Hindlimb muscle (tissue), 1 donor: ENCODE data around the gene TOR3A. TPM values are rescaled to one million over a fixed set of nuclear protein-coding genes. Genes with fewer than 3 reads are reported as not detected.

ENCODE experiments used
- polyA plus RNA-seq: library from polyadenylated mRNA; unstranded; fragments of 120-200 nt; gene quantifications from one replicate; pipeline ENCODE4 v1.2.1, GENCODE V29; 2013; ENCODE audit not compliant: insufficient read length

Gene TOR3A
- polyA plus RNA-seq, 1 donor: 15.0 TPM

Other genes starting within 250 kb of the TOR3A start
- 42.8 TPM for gene ANGPTL1, start 211.0 kb upstream of the TOR3A start, polyA plus RNA-seq
- 28.2 TPM for gene FAM20B, start 56.2 kb upstream of the TOR3A start, polyA plus RNA-seq
- 8.6 TPM for gene ABL2, start 147.6 kb downstream of the TOR3A start, polyA plus RNA-seq
- gene SOAT1, start 211.7 kb downstream of the TOR3A start, polyA plus RNA-seq: 10.7 TPM